IMR-90 (cell line): ENCODE data around the gene TMEM43. TPM values are rescaled to one million over a fixed set of nuclear protein-coding genes. Genes with fewer than 3 reads are reported as not detected.

Experiments used
- ATAC-seq: fragments of 200-7000 bp; cut with Tn5 transposase; 2 replicates; pipeline ENCODE4 v1.9.1; 2020; ENCODE audit warnings: low read depth, mild to moderate bottlenecking, moderate library complexity
- BruUV-seq: library from RNA; stranded (reverse); fragments of 400-500 nt; replicated peaks from 2 replicates; lab custom pipeline; 2021; lab: Mats Ljungman, UMichigan
- CTCF ChIA-PET: fragments of 300-600 bp; formaldehyde crosslinking; extraction: SDS; loops from one replicate; lab custom pipeline; 2021; ENCODE audit warnings: antibody characterized with exemption; lab: Yijun Ruan, JAX
- POLR2A ChIA-PET: fragments of 300-600 bp; sonication (Branson Sonifier 250); formaldehyde crosslinking; loops from one replicate; lab custom pipeline; 2022; ENCODE audit warnings: antibody characterized with exemption; ENCODE audit not compliant: unreplicated experiment; lab: Charles Lee
- DNase-seq: peaks from one replicate; pipeline ENCODE4 v3.0.0; 2013
- H2AFZ ChIP-seq: replicated peaks from 2 replicates; pipeline ENCODE3; 2013; ENCODE audit warnings: low read length, mild to moderate bottlenecking; ENCODE audit not compliant: poor library complexity
- H2AK5ac ChIP-seq: 2 replicates; pipeline ENCODE4 v1.6.1; 2013; ENCODE audit warnings: low read depth, low read length, inconsistent platforms
- H2AK9ac ChIP-seq: replicated peaks from 2 replicates; pipeline ENCODE3; 2013; ENCODE audit warnings: mild to moderate bottlenecking, low read depth, low read length, moderate library complexity; ENCODE audit not compliant: poor library complexity
- H2BK120ac ChIP-seq: 2 replicates; pipeline ENCODE4 v1.6.1; 2013; ENCODE audit warnings: low read depth, low read length, inconsistent platforms
- H2BK15ac ChIP-seq: 3 replicates; pipeline ENCODE4 v1.6.1; 2013; ENCODE audit warnings: low read depth, low read length, inconsistent platforms
- H2BK20ac ChIP-seq: 2 replicates; pipeline ENCODE4 v1.6.1; 2013; ENCODE audit warnings: low read depth, mild to moderate bottlenecking, inconsistent platforms, low read length, moderate library complexity
- H2BK5ac ChIP-seq: 2 replicates; pipeline ENCODE4 v1.6.1; 2013; ENCODE audit warnings: mild to moderate bottlenecking, low read depth, low read length, inconsistent platforms; ENCODE audit not compliant: poor library complexity, severe bottlenecking
- H3K14ac ChIP-seq: replicated peaks from 2 replicates; pipeline ENCODE4 v1.6.1; 2013; ENCODE audit warnings: low read depth, low read length, inconsistent platforms
- H3K18ac ChIP-seq: 2 replicates; pipeline ENCODE4 v1.6.1; 2013; ENCODE audit warnings: low read depth, low read length, control low read depth
- H3K23ac ChIP-seq: 2 replicates; pipeline ENCODE4 v1.6.1; 2013; ENCODE audit warnings: low read depth, low read length, inconsistent platforms
- H3K27ac ChIP-seq: 2 replicates; pipeline ENCODE4 v1.5.1; 2013; ENCODE audit warnings: mild to moderate bottlenecking, control low read depth, low read length; ENCODE audit not compliant: insufficient read depth
- H3K27me3 ChIP-seq: 2 replicates; pipeline ENCODE4 v1.6.1; 2013; ENCODE audit warnings: low read length; ENCODE audit not compliant: control insufficient read depth, insufficient read depth
- H3K36me3 ChIP-seq: 2 replicates; pipeline ENCODE4 v1.6.1; 2013; ENCODE audit warnings: low read length, mixed read lengths; ENCODE audit not compliant: control insufficient read depth, insufficient read depth
- H3K4ac ChIP-seq: 2 replicates; pipeline ENCODE4 v1.6.1; 2013; ENCODE audit warnings: low read depth, low read length, inconsistent platforms
- H3K4me1 ChIP-seq: 2 replicates; pipeline ENCODE4 v1.6.1; 2013; ENCODE audit warnings: low read length, mixed read lengths; ENCODE audit not compliant: control insufficient read depth, insufficient read depth
- H3K4me2 ChIP-seq: 2 replicates; pipeline ENCODE4 v1.6.1; 2013; ENCODE audit warnings: low read depth, mild to moderate bottlenecking, control low read depth, low read length, moderate library complexity
- H3K4me3 ChIP-seq: 2 replicates; pipeline ENCODE4 v1.5.1; 2013; ENCODE audit warnings: low read depth, mild to moderate bottlenecking, control low read depth, low read length, moderate library complexity; ENCODE audit not compliant: insufficient read depth
- H3K56ac ChIP-seq: 2 replicates; pipeline ENCODE4 v1.6.1; 2013; ENCODE audit warnings: low read length, inconsistent platforms; ENCODE audit not compliant: insufficient read depth; ENCODE audit errors: extremely low read depth
- H3K79me1 ChIP-seq, 2 experiments: 2 replicates each; pipeline ENCODE4 v1.6.1; 2013; ENCODE audit warnings: low read length in 2 of 2, inconsistent platforms in 1 of 2, low read depth in 1 of 2
- H3K9ac ChIP-seq: 2 replicates; pipeline ENCODE4 v1.6.1; 2013; ENCODE audit warnings: low read depth, low read length, control low read depth
- H3K9me1 ChIP-seq: 2 replicates; pipeline ENCODE4 v1.6.1; 2013; ENCODE audit warnings: low read length, inconsistent platforms; ENCODE audit not compliant: insufficient read depth
- H3K9me3 ChIP-seq: 2 replicates; pipeline ENCODE4 v1.6.1; 2013; ENCODE audit warnings: low read length; ENCODE audit not compliant: control insufficient read depth, insufficient read depth
- H4K20me1 ChIP-seq: 2 replicates; pipeline ENCODE4 v1.6.1; 2013; ENCODE audit warnings: low read length, inconsistent platforms; ENCODE audit not compliant: insufficient read depth
- H4K5ac ChIP-seq: 2 replicates; pipeline ENCODE4 v1.6.1; 2013; ENCODE audit warnings: mild to moderate bottlenecking, low read depth, low read length, control low read depth
- H4K8ac ChIP-seq, 2 experiments: 2 replicates each; pipeline ENCODE4 v1.6.1; 2013; ENCODE audit warnings: low read depth in 2 of 2, low read length in 2 of 2, control low read depth in 1 of 2, inconsistent platforms in 1 of 2
- H4K91ac ChIP-seq: 2 replicates; pipeline ENCODE4 v1.6.1; 2013; ENCODE audit warnings: low read depth, low read length, inconsistent platforms; ENCODE audit not compliant: insufficient read depth
- CHD1 ChIP-seq: IDR thresholded peaks from 2 replicates; pipeline ENCODE4 v1.6.1; 2012; ENCODE audit warnings: low read depth, low read length, improper control_type of control experiment
- MXI1 ChIP-seq: IDR thresholded peaks from 2 replicates; pipeline ENCODE4 v1.6.1; 2012; ENCODE audit warnings: low read depth, mild to moderate bottlenecking, low read length, moderate library complexity, borderline replicate concordance
- RCOR1 ChIP-seq: IDR thresholded peaks from 2 replicates; pipeline ENCODE4 v1.6.1; 2012; ENCODE audit warnings: mild to moderate bottlenecking, low read length, improper control_type of control experiment; ENCODE audit not compliant: insufficient replicate concordance
- WGBS, 2 experiments: methylation state at CpG; one replicate each; pipeline versions ENCODE4 v1.1.5 to v1.1.7; 2013; ENCODE audit warnings: missing lambda C conversion rate in 2 of 2; ENCODE audit not compliant: insufficient read length in 1 of 2; ENCODE audit errors: extremely low coverage in 2 of 2; 5-methylcytosine and 5-hydroxymethylcytosine counted together
- dilution Hi-C: fragments of 300-500 bp; cut with HindIII; formaldehyde crosslinking; loops from one replicate; pipeline ENCODE4 v1.14.3; 2018; ENCODE audit warnings: low sequenced_read_pairs; ENCODE audit not compliant: unreplicated experiment
- in situ Hi-C: fragments of 300-500 bp; cut with MboI; formaldehyde crosslinking; loops from 3 replicates; pipeline ENCODE4 v1.14.3; 2019; ENCODE audit warnings: low sequenced_read_pairs, inconsistent platforms, mixed read lengths
- intact Hi-C: fragments of 100-400 bp; cut with micrococcal nuclease; formaldehyde crosslinking; loops from 2 replicates; pipeline ENCODE4 v1.10.0; 2022
- polyA plus RNA-seq, 3 experiments: library from polyadenylated mRNA; depleted of rRNA; stranded (reverse); fragments of >200 nt; gene quantifications; 2 replicates each; pipeline ENCODE4 v1.2.3, GENCODE V29; 2012; ENCODE audit warnings: low replicate concordance in 1 of 3
- total RNA-seq: library from RNA; depleted of rRNA; stranded (reverse); fragments of >200 nt; gene quantifications from 2 replicates; pipeline ENCODE4 v1.2.3, GENCODE V29; 2012

Gene TMEM43
- total and polyA plus RNA-seq, 2 of the 4 experiments (the other 2 are of a cell fraction) = 109 to 114 TPM

- Histone ChIP-seq H4K91ac (no peak overlapping the region), H2AK9ac (no peak overlapping the region), H3K14ac (no peak overlapping the region), H3K4me3 (no peak overlapping the region), H3K18ac (no peak overlapping the region), H3K23ac (no peak overlapping the region), H4K5ac (no peak overlapping the region), H3K4ac (no peak overlapping the region), H3K27me3 (no peaks in the 10 kb centered on the region), H2BK5ac (no peak overlapping the region), H4K20me1 (peaks cover 7% of the 10 kb centered on the region), H2BK20ac (no peak overlapping the region), H3K79me1 (peaks cover 2 to 13% of the 10 kb centered on the region in 2 experiments; a peak in 2 of 4 replicates), H2BK15ac (no peak overlapping the region), H2BK120ac (no peak overlapping the region), H3K56ac (no peak overlapping the region), H2AK5ac (no peak overlapping the region), H3K4me2 (no peak overlapping the region), H3K9ac (no peak overlapping the region), H4K8ac (no peak overlapping the region), H3K27ac (no peak overlapping the region), H3K36me3 (peaks cover 55% of the 10 kb centered on the region), H3K9me3 (no peaks in the 10 kb centered on the region), H3K9me1 (peaks cover 20% of the 10 kb centered on the region), H3K4me1 (peaks cover 23% of the 10 kb centered on the region), H2AFZ (no peak overlapping the region)
- no TSS peak for BruUV-seq
- 100% methylated on average over 1 of the region's 2 CpGs; no CpG with 5 or more reads in 1 of the 2 experiments for WGBS, 2 experiments
- ATAC-seq (no peak), DNase-seq (no peak)
- CTCF ChIA-PET = no interaction called here
- dilution Hi-C loops = no loop called here
- POLR2A ChIA-PET = no interaction called here
- in situ Hi-C loops = loop anchor here (25.0 kb wide), 1 partner anchor 103 kb away; no protein-coding TSS in a partner anchor
- intact Hi-C loops = no loop called here
- TF ChIP-seq CHD1 (no peak), MXI1 (no peak), RCOR1 (no peak)
Measured at GRCh38 chr3:14140668-14141067, 15.8 kb downstream of the TMEM43 start.
